ENCODE data around the gene TEAD1.

DNA sequence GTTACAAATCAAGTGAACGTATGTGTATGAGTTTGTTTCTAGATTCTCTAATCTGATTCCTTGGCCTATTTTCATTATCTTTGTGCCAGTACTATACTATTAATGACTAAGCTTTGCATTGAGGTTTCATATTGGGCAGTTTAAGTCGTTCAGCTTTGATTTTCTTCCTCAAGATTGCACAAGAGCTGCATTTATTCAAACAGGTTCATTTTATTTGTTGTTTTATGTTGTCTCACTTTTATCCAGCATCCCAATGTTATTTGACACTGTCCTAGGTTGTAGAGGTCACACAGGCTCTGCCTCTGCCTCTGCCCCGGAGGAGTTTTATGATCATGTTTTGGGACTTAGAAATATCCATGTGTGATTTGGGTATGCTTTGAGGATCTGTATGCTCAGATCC lies 79.8 kb downstream of the TEAD1 start:
- TF ChIP-seq KDM1A (IDR thresholded peaks at IDR 0.05; ENCODE audit: low read depth) (no peak), POLR2A (IDR thresholded peaks at IDR 0.05; ENCODE audit: low read length) (no peak)

All from A549 (cell line).